BJ (cell line): ENCODE measurements around the gene CDK8. TPM values are rescaled to one million over a fixed set of nuclear protein-coding genes. Genes with fewer than 3 reads are reported as not detected.
A peak's percentile ranks its signal among the peaks of the same experiment; 100 is the strongest.
"Not testable (repeated sequence)": the region's sequence is repeated elsewhere in the genome, so short reads cannot be mapped to it uniquely, and the experiment has no call there.

Experiments
- CTCF ChIA-PET: fragments of 350-600 bp; formaldehyde crosslinking; extraction: SDS; loops from one replicate; lab custom pipeline; 2021; ENCODE audit warnings: antibody characterized with exemption, inconsistent platforms; lab: Yijun Ruan, JAX
- POLR2A ChIA-PET: fragments of 300-600 bp; sonication (Branson Sonifier 250); formaldehyde crosslinking; extraction: SDS; loops from one replicate; lab custom pipeline; 2021; ENCODE audit warnings: antibody characterized with exemption; lab: Charles Lee
- DNase-seq: peaks from one replicate; pipeline ENCODE4 v3.0.0-alpha.2; 2011; ENCODE audit warnings: low read depth
- H3K27me3 ChIP-seq: 2 replicates; pipeline ENCODE4 v1.6.0; 2011; ENCODE audit warnings: low read length; ENCODE audit not compliant: control insufficient read depth, insufficient read depth
- H3K36me3 ChIP-seq: 2 replicates; pipeline ENCODE4 v1.5.1; 2011; ENCODE audit warnings: low read length; ENCODE audit not compliant: control insufficient read depth, insufficient read depth
- H3K4me3 ChIP-seq: 2 replicates; pipeline ENCODE4 v1.5.1; 2011; ENCODE audit warnings: low read depth, mild to moderate bottlenecking, control low read depth, low read length
- CTCF ChIP-seq: IDR thresholded peaks from 2 replicates; pipeline ENCODE4 v1.5.1; 2011; ENCODE audit warnings: low read depth, mild to moderate bottlenecking, control low read depth, inconsistent platforms, low read length, moderate library complexity; ENCODE audit not compliant: insufficient read depth
- polyA plus RNA-seq: library from polyadenylated mRNA; depleted of rRNA; stranded (reverse); fragments of >200 nt; gene quantifications from 2 replicates; pipeline ENCODE4 v1.2.3, GENCODE V29; 2011

Gene CDK8
- polyA plus RNA-seq, 1 experiment: 13.7 TPM

GRCh38 chr13:26270707-26271106, 16.8 kb downstream of the CDK8 start:
- no peak for DNase-seq
- no peak overlapping the region for H3K4me3 ChIP-seq
- no peak for TF ChIP-seq CTCF
- ChIA-PET POLR2A (no interaction called here), CTCF (no interaction called here)
- no peaks in the 10 kb centered on the region for H3K36me3 ChIP-seq
- H3K27me3 ChIP-seq: no peaks in the 10 kb centered on the region

- ChIA-PET POLR2A (no interaction called here), CTCF (no interaction called here)
- no peak for TF ChIP-seq CTCF
Measured at GRCh38 chr13:26272621-26273020, 18.7 kb downstream of the CDK8 start.

GRCh38 chr13:26280295-26280694, 26.4 kb downstream of the CDK8 start:
- no peaks in the 10 kb centered on the region for H3K27me3 ChIP-seq
- POLR2A ChIA-PET: no interaction called here
- DNase-seq: peak; percentile 24
- CTCF ChIA-PET: no interaction called here
- no peaks in the 10 kb centered on the region for H3K36me3 ChIP-seq
- no peak for TF ChIP-seq CTCF
- H3K4me3 ChIP-seq: no peak overlapping the region

More at GRCh38 chr13:26272621-26273020, 18.7 kb downstream of the CDK8 start:
- Histone ChIP-seq H3K27me3 (no peaks in the 10 kb centered on the region), H3K36me3 (no peaks in the 10 kb centered on the region), H3K4me3 (no peak overlapping the region)
- DNase-seq: no peak

GRCh38 chr13:26280822-26281221, 26.9 kb downstream of the CDK8 start:
- ChIA-PET POLR2A (no interaction called here), CTCF (no interaction called here)

GRCh38 chr13:26285911-26286310, 32.0 kb downstream of the CDK8 start:
- CTCF ChIA-PET, DNase-seq, H3K4me3 ChIP-seq, H3K36me3 ChIP-seq, H3K27me3 ChIP-seq, POLR2A ChIA-PET: not testable (repeated sequence)

More at GRCh38 chr13:26280822-26281221, 26.9 kb downstream of the CDK8 start:
- Histone ChIP-seq H3K4me3 (no peak overlapping the region), H3K36me3 (no peaks in the 10 kb centered on the region), H3K27me3 (no peaks in the 10 kb centered on the region)
- no peak for DNase-seq
- no peak for TF ChIP-seq CTCF

- H3K4me3 ChIP-seq, DNase-seq, H3K27me3 ChIP-seq, POLR2A ChIA-PET, CTCF ChIA-PET, H3K36me3 ChIP-seq: not testable (repeated sequence)
Measured at GRCh38 chr13:26288838-26289237, 34.9 kb downstream of the CDK8 start.
